ENCODE measurements around the gene ANO8. TPM values are rescaled to one million over a fixed set of nuclear protein-coding genes. Genes with fewer than 3 reads are reported as not detected.

The ANO8 gene
- total and polyA plus RNA-seq, 11 donors, result 4.8 to 11.0 (median 7.9) TPM

- H3K27me3 ChIP-seq, result peaks cover 0 to 15% (median 0%) of the 10 kb centered on the region in 9 donors
- ATAC-seq (no peak), DNase-seq (no peak)
- no peaks in the 10 kb centered on the region for H3K9me3 ChIP-seq
- peak overlapping the region; percentile 47 to 93 (median 79) for H3K4me3 ChIP-seq
- intact Hi-C loops (cut with DNase I), result loop anchor here in 2 of 10 donors (2.0 kb wide), 2 partner anchors 23 to 25 kb away; partner anchors contain the start of gene DDA1 (in 1 of the 2)
- H3K27ac ChIP-seq, result peak overlapping the region in 11 of 12 donors; percentile 56 to 81 (median 71)
- WGBS, 4 donors, result 44 to 71% (median 55%) methylated on average over 30 to 52 of the region's 52 CpGs
- H3K36me3 ChIP-seq, result peaks cover 0 to 7% (median 0%) of the 10 kb centered on the region in 9 donors
- H3K4me1 ChIP-seq, result peaks cover 0 to 48% (median 30%) of the 10 kb centered on the region in 12 donors
- TF ChIP-seq CTCF (IDR thresholded peaks at IDR 0.05) (no peak), POLR2A (IDR thresholded peaks at IDR 0.05) (no peak)
Measured at GRCh38 chr19:17333611-17334413, 843 bp downstream of the ANO8 start.

- intact Hi-C loops (cut with DNase I), result loop anchor here in 1 of 10 donors (2.0 kb wide), 1 partner anchor 22 kb away; no protein-coding TSS in a partner anchor
- no peak overlapping the region for H3K27ac ChIP-seq
- no peak for ATAC-seq
- DNase-seq, result no peak
- H3K4me1 ChIP-seq, result peaks cover 0 to 47% (median 24%) of the 10 kb centered on the region in 12 donors
- WGBS, 4 donors, result 96 to 97% (median 96%) methylated on average over 45 of the region's 45 CpGs
- peaks cover 0 to 17% (median 0%) of the 10 kb centered on the region in 9 donors for H3K27me3 ChIP-seq
- peaks cover 0 to 9% (median 0%) of the 10 kb centered on the region in 9 donors for H3K36me3 ChIP-seq
- H3K9me3 ChIP-seq, result no peaks in the 10 kb centered on the region
- no peak for TF ChIP-seq CTCF (IDR thresholded peaks at IDR 0.05)
- no peak overlapping the region for H3K4me3 ChIP-seq
Measured at GRCh38 chr19:17332677-17333581, 1.7 kb downstream of the ANO8 start.

- H3K27me3 ChIP-seq, result peaks cover 0 to 17% (median 0%) of the 10 kb centered on the region in 9 donors
- 90 to 95% (median 93%) methylated on average over 8 of the region's 8 CpGs for WGBS, 4 donors
- no peak overlapping the region for H3K27ac ChIP-seq
- intact Hi-C loops (cut with DNase I), result loop anchor here in 1 of 10 donors (2.0 kb wide), 1 partner anchor 22 kb away; no protein-coding TSS in a partner anchor
- H3K4me3 ChIP-seq, result no peak overlapping the region
- no peak for TF ChIP-seq CTCF (IDR thresholded peaks at IDR 0.05)
- no peak for TF ChIP-seq POLR2A (IDR thresholded peaks at IDR 0.05)
- peaks cover 0 to 15% (median 0%) of the 10 kb centered on the region in 9 donors for H3K36me3 ChIP-seq
- DNase-seq (no peak), ATAC-seq (no peak)
- H3K9me3 ChIP-seq, result no peaks in the 10 kb centered on the region
- peaks cover 0 to 46% (median 20%) of the 10 kb centered on the region in 12 donors for H3K4me1 ChIP-seq
Measured at GRCh38 chr19:17332360-17332676, 2.3 kb downstream of the ANO8 start.
